CD4-positive, alpha-beta T cell treated with Interleukin-15 for 4 hours (primary cell): ENCODE measurements around the gene ZSCAN23.
"Not testable (repeated sequence)": the region's sequence is repeated elsewhere in the genome, so short reads cannot be mapped to it uniquely, and the experiment has no call there.

ENCODE experiments used
- DNase-seq: peaks from one replicate; pipeline ENCODE4 v3.0.0-alpha.2; 2020; ENCODE audit warnings: low spot score

ZSCAN23 gene

DNA sequence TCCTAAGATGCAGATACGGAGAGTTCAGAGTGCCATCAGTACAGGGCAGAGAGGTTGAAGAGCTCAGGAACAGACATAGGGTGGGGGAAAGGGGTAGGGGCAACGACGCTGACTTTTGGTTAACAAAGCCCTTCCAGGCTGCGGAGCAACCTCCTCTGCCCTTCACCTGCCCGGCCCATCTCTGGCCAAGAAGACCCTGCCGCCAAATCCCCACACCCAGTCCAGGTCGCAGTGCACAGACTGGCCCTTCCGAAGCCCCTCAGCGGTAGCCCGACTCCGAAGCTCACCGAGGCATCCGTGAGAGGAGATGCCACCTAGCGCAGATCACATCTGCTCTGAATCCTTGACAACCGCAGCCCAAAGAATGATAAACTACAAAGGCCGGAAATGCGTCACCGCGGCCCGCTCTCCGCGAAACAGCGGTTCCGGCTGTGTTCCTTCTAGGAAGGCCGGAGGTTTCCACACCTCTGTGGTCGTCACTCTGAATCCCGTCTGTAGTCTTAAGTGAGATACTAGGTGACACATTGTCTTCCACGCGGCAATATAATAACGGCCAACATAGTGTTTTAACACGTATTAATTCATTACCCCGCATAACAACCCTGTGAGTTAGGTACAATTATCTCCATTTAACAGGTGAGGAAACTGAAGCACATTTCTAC, at the start of gene ZSCAN23:
TSS of gene ZSCAN23 (minus strand) at position 380 of the 662 bp plus-strand sequence. CDS start 7,225 bp downstream, outside the sequence.
- peak; percentile 81 for DNase-seq

DNA sequence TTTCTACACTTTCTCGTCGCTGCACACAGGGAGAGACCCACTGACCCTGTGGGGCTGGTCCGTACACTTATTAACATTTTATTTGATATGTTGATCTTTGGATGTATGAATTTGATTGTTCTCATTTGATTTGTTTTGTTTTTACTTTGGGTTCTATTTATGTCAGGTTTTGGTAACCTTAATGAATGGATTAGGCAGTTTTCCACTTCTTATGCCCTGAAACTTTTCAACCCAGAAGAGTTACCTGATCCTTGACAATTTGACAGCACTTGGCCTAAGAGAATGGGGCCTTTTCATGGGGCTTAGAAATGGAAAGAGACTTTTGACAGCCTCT, 48.7 kb upstream of the ZSCAN23 start:
- DNase-seq: no peak

DNA sequence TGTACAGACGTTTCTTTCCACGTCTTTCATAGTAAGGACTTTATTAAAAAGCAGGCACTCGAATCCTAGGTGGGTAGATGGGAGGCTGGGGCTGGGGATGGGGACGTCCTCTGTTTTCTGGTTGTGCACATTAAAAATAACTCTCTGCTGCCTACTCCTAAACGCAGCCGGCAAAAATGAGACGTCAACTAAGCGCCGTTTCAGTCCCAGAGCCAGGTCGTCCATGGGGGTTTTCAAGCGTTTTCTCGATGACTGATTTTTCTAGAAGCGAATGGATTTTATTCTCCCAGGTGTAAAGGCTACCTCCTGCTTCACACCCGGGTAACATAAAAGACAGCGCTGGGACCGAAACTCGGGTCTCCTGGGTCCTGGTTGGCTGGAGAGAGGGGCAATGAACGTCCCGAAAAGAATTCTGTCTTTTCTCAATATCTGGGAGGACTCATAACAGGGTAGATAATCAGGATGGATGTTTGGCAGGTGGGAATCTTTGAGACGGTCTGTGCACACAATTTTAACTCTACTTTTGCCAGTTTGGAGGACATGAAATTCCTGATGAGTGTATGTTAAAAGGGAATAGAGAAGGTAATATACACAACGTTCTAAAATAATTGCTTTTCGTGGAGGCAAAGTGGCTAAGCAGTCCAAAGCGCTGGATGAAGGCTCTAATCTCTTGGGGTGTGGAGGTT, 47.1 kb upstream of the ZSCAN23 start:
- DNase-seq: no peak

DNA sequence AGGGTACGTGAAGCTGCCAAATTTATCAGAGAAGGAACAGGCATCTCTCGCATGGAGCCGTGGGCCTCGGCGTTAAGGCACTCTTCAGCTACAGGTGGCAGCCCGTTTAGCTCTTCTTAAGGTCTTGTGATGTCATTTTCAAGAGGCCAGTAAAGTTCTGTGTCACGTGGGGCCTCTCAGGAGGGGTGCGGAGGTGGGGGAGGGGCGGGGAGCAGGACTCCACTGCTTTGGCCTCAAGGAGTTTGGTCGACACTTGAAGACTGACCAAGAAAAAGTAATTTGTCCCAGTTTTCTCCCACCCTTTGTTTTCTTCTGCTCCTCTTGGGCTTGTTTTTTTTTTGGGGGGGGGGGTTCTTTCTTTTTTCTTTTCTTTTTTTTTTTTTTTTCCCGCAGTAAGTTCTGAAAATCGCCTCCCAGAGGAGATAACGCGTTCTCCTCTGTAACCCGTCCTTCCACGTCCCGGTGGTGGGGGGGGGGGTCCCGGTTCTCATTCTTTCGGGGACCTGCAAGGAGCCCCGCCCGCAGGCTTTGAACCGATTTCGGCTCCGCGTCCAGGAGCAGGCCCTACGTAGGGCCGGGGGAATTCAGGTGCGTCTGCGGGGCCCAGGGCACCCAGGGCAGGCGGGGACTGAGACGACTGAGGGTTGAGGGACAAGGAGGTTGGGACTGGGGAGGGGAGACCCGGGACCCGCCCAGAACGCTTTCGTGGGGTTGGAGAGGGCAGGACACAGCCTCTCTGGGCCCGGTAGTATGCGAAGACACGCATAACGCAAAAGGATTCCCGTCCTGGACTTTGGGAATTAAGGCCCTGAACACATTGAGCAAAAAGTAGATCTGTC, 46.3 kb upstream of the ZSCAN23 start:
- DNase-seq: no peak

DNA sequence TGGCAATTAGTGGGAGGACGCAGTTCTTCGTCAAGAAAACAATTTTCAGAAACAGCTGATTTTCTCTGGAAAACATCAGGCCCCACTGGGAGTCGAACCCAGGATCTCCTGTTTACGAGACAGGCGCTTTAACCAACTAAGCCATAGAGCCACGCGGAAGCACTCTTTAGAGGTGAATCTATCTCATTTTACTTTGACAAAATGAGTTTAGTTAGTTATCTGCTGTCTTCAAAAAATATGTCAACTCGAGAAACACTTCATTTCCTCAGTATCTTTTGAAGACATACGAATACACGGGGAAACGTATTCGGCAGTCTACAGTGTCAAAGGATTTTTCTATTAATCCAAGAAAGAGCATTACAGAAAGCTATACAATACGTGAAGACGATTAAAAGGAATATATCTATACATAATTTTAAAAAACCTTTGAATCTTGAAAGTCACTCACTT, 45.6 kb upstream of the ZSCAN23 start:
- DNase-seq: no peak

DNA sequence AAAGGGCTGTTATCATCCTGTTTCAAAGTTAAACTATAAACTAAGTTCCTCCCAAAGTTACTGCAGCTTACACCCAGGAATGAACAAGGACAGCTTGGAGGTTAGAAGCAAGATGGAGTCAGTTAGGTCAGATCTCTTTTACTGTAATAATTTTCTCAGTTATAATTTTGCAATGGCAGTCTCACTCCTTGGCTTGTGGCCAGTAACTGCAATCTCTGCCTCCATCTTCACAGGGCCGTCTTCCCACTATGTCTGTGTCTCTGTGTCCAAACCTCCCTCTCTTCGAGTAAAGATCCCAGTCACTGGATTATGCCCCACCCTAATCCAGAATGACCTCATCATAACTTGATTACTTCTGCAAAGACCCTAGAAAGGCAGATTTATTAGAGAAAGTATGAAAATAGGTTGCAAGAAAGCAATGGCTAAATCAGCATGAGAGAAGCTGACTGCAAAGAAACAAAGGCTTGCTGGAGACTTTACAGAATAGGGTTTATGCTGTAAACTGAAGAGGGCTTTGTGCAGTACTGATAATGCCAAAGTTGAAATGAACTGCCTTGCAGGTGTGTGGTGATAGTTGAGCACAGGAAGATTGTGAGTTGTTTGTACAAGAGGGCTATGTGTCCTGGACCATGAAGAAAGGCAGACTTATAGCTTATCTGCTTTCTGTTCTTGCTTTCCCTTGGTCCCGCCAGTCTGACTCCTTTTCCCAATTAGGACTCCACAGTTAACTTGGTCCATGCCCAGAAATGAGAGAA, 43.9 kb upstream of the ZSCAN23 start:
- no peak for DNase-seq

DNA sequence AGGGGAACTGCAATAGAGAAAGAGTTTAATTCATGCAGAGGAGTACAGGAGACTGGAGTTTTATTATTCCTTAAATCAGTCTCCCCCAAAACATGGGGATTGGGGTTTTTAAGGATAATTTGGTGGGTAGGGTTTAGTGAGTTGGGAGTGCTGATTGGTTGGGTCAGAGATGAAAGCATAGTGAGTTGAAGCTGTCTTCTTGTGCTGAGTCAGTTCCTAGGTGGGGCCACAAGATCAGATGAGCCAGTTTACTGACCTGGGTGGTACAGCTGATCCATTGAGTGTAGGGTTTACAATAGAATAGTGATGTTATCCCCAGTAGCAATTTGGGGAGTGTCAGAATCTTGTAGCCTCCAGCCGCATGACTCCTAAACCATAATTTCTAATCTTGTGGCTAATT, 43.2 kb upstream of the ZSCAN23 start:
- no peak for DNase-seq

DNA sequence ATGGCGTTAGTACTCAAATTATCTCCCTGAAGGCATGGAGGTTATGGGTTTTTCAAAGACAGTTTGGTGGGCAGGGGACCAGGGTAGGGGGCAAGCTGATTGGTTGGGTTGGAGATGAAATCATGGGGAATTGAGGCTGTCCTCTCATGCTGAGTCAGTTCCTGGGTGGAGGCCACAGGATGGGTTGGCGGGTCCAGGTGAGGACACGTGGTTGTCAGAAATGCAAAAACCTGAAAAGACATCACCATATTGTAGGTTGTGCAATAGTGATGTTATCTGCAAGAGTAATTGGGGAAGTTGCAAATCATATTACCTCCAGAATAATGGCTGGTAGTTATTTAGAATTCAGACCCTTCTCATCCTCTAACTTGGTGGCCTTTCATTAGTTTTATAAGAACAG, 42.2 kb upstream of the ZSCAN23 start:
- DNase-seq: no peak

DNA sequence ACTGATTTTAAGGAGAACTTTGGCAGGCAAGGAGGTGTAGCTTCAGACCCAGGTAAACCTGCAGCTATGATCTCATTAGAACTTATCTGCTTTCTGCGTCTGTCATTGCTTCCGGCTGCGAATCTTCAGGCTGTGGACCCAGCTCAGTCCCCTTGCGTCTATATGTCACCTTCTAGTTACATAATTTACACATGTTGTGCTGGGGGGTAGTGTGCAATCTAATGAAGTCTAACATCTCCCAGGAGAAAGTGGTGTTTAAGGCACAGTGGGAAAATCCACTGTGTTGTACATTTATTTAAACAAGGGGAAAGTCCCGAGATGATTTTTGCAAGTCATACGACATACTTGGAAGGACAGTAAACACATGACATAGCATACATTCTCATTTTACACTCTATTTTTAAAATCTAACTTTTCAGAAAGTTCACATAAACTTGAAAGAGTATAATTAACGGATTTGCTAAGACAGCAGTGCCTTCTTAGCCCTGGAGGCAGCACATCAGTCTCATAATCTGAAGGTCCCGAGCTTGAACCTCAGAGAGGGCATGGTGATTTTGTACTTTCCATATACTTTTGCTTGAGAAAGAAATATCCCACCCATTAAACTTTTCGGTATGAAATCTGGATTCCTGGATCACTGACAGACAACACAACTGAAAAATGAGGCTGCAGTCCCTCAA, 37.1 kb upstream of the ZSCAN23 start:
- DNase-seq: no peak

DNA sequence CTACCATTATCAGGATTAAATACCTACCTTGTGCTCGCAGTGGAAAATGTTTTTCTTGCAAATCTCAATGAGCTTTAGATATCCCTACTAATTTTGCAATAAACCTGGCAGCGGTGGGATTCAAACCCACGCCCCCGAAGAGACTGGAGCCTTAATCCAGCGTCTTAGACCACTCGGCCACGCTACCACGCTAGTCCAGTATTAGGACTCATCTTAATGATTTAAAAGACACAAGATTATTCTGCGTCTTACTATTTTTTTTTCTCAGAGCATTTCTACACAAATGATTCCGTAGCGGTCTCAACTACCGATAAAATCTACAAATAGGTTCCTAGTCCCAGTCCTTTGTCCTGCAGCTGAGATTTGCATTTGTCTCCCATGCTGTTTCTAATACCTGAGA, 35.2 kb upstream of the ZSCAN23 start:
- DNase-seq: no peak

DNA sequence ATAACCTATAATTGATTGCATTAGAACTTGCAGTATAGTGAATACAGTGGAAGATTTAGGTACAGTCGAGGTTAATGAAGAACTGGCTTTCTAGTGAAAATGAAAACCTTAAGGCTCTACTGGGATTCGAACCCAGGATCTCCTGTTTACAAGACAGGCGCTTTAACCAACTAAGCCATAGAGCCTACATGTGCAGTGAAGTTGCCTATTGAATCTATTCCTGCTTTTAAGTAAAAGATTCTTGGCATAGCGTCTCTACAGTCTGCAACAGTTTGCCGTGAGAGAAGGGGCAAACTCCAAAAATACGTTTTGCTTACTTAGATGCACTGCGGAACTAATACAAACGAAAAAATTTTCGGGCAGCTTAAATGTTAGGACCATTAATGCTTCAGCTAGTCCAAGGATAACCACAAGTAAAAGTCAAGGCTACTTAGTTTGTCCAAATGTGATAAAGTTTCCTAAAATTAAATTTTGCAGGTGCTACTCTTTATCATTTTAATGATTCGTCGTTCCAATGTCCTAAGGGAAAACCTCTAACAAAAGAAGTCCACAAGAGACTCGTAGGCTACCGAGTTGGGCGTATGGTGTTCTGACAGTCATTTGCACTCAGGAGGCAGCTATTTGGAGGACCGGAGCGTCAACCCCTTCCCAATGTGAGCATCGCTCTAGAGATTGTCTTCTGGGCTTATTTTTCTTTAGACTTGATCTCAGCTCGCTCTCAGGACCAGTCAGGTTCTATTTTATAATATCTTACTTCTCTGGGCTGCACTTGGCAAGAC, 31.3 kb upstream of the ZSCAN23 start:
- DNase-seq: no peak

DNA sequence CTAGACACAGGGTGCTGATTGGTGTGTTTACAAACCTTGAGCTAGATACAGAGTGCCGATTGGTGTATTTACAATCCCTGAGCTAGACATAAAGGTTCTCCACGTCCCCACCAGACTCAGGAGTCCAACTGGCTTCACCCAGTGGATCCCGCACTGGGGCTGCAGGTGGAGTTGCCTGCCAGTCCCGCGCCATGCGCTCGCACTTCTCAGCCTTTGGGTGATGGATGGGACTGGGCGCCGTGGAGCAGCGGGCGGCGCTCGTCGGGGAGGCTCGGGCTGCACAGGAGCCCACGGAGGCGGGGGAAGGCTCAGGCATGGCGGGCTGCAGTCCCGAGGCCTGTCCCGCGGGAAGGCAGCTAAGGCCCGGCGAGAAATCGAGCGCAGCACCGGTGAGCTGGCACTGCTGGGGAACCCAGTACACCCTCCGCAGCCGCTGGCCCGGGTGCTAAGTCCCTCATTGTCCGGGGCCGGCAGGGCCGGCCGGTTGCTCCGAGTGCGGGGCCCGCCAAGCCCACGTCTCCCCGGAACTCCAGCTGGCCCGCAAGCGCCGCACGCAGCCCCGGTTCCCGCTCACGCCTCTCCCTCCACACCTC, 26.0 kb upstream of the ZSCAN23 start:
- DNase-seq: not testable (repeated sequence)

DNA sequence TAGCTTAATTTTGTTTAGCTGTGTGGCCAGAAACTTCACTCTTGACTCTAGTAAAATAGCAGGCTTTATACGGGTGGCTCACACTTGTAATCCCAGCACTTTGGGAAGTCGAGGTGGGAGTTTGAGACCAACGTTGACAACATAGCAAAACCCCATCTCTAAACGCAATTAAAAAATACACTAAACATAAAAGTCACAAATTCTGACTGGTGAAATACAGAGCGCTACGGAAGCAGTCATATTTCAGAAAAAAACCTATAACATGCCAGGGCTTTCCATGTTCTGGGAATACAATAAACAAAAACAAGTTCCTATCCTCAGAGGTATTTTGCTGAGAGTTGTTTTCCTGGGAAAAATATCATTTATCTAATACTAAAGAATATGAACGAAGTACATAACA, 24.8 kb upstream of the ZSCAN23 start:
- DNase-seq: no peak

DNA sequence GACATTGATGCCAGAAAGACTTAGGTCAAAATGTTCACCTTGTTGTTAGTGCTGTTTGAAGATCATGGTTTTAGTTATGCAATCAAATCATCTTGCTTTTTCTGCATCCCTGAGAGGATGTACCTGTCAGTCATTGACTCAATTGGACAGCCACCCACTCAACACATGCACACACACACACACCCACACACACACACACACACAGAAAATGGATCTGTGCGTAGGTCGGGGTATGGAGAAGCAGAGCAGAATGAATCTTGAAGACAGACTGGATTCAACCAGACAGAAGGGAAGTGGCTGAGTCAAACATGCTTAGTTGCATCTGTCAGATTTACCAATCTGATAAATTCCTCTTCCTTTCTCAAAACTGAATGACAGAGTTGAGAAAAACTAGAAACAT, 19.1 kb upstream of the ZSCAN23 start:
- DNase-seq: no peak

DNA sequence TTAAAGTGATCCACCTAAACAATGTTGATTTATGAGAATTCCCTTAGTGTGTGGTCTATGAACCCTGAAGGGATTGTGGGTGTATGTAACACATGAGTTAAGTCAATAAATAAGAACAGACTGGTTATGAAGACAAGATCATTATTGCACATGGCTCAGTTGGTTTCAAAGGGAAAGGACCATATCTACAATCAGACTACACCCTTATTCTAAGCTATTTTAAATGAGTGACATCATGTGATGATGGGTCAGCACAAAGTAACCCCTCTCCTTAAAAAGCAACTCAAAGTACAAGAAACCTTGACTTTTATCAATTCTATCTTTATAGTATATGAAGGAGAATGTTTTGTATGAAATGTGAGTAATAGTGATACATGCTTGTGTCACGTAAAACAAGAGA, 15.3 kb upstream of the ZSCAN23 start:
- DNase-seq: no peak

DNA sequence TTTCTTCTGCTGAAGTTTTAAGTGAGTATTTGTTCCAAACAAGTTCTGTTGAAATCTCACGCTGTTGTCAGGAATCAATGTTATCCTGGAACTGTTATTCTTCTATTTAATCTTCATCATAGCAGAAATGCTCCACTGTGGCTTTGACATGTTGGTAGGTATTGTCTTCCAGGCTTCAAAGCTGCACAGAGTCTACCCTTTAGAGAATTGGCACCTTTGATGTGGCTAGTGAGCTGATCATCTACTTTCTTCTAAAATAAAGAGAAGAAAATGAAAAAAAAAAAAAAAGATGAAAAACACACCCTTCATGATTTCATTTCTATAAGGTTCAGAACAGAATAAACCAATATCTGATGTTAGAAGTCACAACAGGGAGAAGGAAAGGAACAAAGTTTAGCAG, 5.8 kb upstream of the ZSCAN23 start:
- peak; percentile 11 for DNase-seq

DNA sequence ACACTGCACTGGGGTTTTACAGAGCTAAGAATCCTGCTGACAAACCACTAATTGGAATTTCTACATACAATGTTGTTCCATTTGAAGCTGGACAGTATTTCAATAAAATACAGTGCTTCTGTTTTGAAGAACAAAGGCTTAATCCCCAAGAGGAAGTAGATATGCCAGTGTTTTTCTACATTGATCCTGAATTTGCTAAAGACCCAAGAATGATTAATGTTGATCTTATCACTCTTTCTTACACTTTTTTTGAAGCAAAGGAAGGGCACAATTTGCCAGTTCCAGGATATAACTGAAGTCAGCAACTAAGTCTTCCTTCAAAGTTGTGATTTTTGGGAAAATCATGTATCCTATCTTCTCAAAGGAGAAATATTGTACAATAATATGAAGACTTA, 4.2 kb upstream of the ZSCAN23 start:
- not testable (repeated sequence) for DNase-seq

DNA sequence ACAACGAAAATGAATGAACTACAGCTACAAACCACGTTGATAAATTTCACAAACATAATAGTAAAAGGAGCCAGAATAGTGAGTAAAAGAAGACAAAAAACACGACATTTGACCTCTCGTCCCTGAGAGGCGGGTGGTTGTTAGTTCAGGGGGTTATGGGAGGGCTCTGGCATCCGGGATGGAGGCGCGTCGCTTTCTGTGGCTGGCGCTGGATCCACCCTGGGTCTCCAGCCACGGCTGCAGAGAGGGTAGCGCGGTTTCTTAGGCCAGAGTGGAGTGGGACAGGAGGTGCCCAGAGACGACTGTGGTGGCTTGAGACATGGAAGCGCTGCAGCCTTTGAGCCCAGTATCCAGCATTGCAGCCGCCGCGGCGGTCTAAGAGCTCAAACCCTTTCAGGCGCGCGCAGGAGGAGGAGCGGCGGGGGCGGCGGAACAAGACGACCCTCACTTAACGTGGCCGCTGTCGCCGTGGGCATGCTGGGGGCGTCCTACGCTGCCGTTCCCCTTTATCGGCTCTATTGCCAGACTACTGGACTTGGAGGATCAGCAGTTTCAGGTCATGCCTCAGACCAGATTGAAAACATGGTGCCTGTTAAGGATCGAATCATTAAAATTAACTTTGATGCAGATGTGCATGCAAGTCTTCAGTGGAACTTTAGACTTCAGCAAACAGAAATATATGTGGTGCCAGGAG, 3.7 kb upstream of the ZSCAN23 start:
- DNase-seq: no peak

DNA sequence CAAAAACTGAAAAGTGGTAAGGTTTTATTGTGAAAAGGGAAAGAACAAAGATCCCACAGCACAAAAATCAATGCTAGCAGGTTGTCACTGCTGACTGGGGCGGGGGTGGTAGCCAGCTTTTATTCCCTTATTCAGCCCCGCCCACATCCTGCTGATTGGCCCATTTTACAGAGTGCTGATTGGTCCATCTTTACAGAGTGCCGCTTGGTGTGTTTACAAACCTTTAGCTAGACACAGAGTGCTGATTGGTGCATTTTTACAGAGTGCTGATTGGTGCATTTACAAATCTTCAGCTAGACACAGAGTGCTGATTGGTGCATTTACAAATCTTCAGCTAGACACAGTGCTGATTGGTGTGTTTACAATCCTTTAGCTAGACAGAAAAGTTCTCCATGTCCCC, 1.5 kb upstream of the ZSCAN23 start:
- not testable (repeated sequence) for DNase-seq

DNA sequence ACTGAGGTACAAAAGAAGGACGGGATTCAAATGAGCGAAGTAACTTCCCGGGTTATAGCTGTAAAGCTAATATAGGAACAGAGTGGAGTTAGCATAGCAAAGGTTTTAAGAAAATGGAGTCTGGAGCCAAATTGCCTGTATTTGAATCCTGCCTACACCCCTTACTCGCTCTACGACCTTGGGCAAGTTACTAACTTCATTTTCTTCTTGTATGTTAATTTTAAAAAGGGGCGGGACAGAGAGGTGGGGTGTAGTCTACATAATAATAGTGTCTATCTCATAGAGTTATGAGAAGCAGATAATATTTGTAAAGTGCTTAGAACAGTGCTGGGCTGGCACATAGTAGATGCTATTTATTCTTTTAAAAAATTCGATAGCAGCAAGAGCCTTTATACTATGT, 705 bp downstream of the ZSCAN23 start:
- no peak for DNase-seq
